WTC11 (cell line): ENCODE data around the gene MERTK. TPM values are rescaled to one million over a fixed set of nuclear protein-coding genes. Genes with fewer than 3 reads are reported as not detected.
A peak's percentile ranks its signal among the peaks of the same experiment; 100 is the strongest.
"Not testable (repeated sequence)": the region's sequence is repeated elsewhere in the genome, so short reads cannot be mapped to it uniquely, and the experiment has no call there.

Experiments used
- ATAC-seq: fragments of 200-7000 bp; cut with Tn5 transposase; 2 replicates; pipeline ENCODE4 v1.10.0; 2021; ENCODE audit warnings: mild to moderate bottlenecking, moderate library complexity
- CTCF ChIA-PET: fragments of 300-600 bp; sonication (Branson Sonifier 250); formaldehyde crosslinking; loops from one replicate; lab custom pipeline; 2021; ENCODE audit warnings: antibody characterized with exemption; lab: Charles Lee
- POLR2A ChIA-PET: fragments of 350-600 bp; sonication (Branson Sonifier 250); formaldehyde crosslinking; loops from one replicate; lab custom pipeline; 2021; ENCODE audit warnings: antibody characterized with exemption; lab: Charles Lee
- DNase-seq: peaks from one replicate; pipeline ENCODE4 v3.0.0; 2021; ENCODE audit warnings: low spot score
- H3K27ac Mint-ChIP-seq: 2 replicates; pipeline ENCODE4 v1.8.0; 2021; ENCODE audit warnings: mixed read lengths
- H3K27me3 Mint-ChIP-seq: 2 replicates; pipeline ENCODE4 v1.8.0; 2021; ENCODE audit warnings: low read depth, mild to moderate bottlenecking, moderate library complexity, mixed read lengths
- H3K36me3 Mint-ChIP-seq: 2 replicates; pipeline ENCODE4 v1.8.0; 2021; ENCODE audit warnings: mixed read lengths
- H3K4me1 Mint-ChIP-seq: 2 replicates; pipeline ENCODE4 v1.8.0; 2022; ENCODE audit warnings: mixed read lengths
- H3K4me3 Mint-ChIP-seq: 2 replicates; pipeline ENCODE4 v1.8.0; 2021; ENCODE audit warnings: mild to moderate bottlenecking, moderate library complexity, mixed read lengths
- H3K9me3 Mint-ChIP-seq: 2 replicates; pipeline ENCODE4 v1.8.0; 2021; ENCODE audit warnings: mixed read lengths
- AFF4 ChIP-seq: sonication (generic); formaldehyde crosslinking; IDR thresholded peaks from 2 replicates; pipeline ENCODE4 v1.8.1; 2023; ENCODE audit warnings: mild to moderate bottlenecking, missing genetic modification reagents, borderline replicate concordance
- ATF1 ChIP-seq: sonication (generic); formaldehyde crosslinking; IDR thresholded peaks from 2 replicates; pipeline ENCODE4 v1.8.1; 2023; ENCODE audit warnings: mild to moderate bottlenecking, moderate library complexity, missing genetic modification reagents
- CBFB ChIP-seq: sonication (generic); formaldehyde crosslinking; IDR thresholded peaks from 2 replicates; pipeline ENCODE4 v1.8.1; 2022; ENCODE audit warnings: mild to moderate bottlenecking, low read depth, missing genetic modification reagents
- GABPB1 ChIP-seq: sonication (generic); formaldehyde crosslinking; IDR thresholded peaks from 2 replicates; pipeline ENCODE4 v1.8.1; 2023; ENCODE audit warnings: mild to moderate bottlenecking, missing genetic modification reagents
- HMGA2 ChIP-seq: fragments of 250-450 bp; sonication (Bioruptor Pico); IDR thresholded peaks from 2 replicates; pipeline ENCODE4 v1.4.0; 2021; ENCODE audit warnings: mild to moderate bottlenecking, moderate library complexity
- HMGXB4 ChIP-seq: sonication (generic); formaldehyde crosslinking; IDR thresholded peaks from 2 replicates; pipeline ENCODE4 v1.8.1; 2023; ENCODE audit warnings: mild to moderate bottlenecking, moderate library complexity, missing genetic modification reagents
- IRF1 ChIP-seq: sonication (generic); formaldehyde crosslinking; IDR thresholded peaks from 2 replicates; pipeline ENCODE4 v1.8.0; 2023; ENCODE audit warnings: missing genetic modification reagents
- MAX ChIP-seq: sonication (generic); formaldehyde crosslinking; IDR thresholded peaks from 2 replicates; pipeline ENCODE4 v1.8.0; 2022; ENCODE audit warnings: mild to moderate bottlenecking, missing genetic modification reagents
- MLX ChIP-seq: sonication (generic); formaldehyde crosslinking; IDR thresholded peaks from 2 replicates; pipeline ENCODE4 v1.8.1; 2023; ENCODE audit warnings: mild to moderate bottlenecking, missing genetic modification reagents, moderate library complexity
- MYBL2 ChIP-seq: sonication (generic); formaldehyde crosslinking; IDR thresholded peaks from 2 replicates; pipeline ENCODE4 v1.8.1; 2023; ENCODE audit warnings: mild to moderate bottlenecking, moderate library complexity, missing genetic modification reagents
- NFYB ChIP-seq: sonication (generic); formaldehyde crosslinking; conservative IDR thresholded peaks from 2 replicates; pipeline ENCODE4 v1.8.0; 2022; ENCODE audit warnings: low read depth, missing genetic modification reagents
- RORB ChIP-seq: fragments of 250-450 bp; sonication (Bioruptor Pico); IDR thresholded peaks from 2 replicates; pipeline ENCODE4 v1.9.0; 2021; ENCODE audit warnings: mild to moderate bottlenecking
- TCF7 ChIP-seq: sonication (generic); formaldehyde crosslinking; IDR thresholded peaks from 2 replicates; pipeline ENCODE4 v1.8.0; 2022; ENCODE audit warnings: mild to moderate bottlenecking, low read depth, missing genetic modification reagents, moderate library complexity
- ZNF138 ChIP-seq: sonication (generic); formaldehyde crosslinking; conservative IDR thresholded peaks from 2 replicates; pipeline ENCODE4 v1.8.1; 2022; ENCODE audit warnings: mild to moderate bottlenecking, moderate library complexity, missing genetic modification reagents
- ZNF281 ChIP-seq: sonication (generic); formaldehyde crosslinking; IDR thresholded peaks from 2 replicates; pipeline ENCODE4 v1.8.0; 2023; ENCODE audit warnings: mild to moderate bottlenecking, missing genetic modification reagents
- ZNF532 ChIP-seq: fragments of 250-450 bp; sonication (Bioruptor Pico); IDR thresholded peaks from 2 replicates; pipeline ENCODE4 v1.9.0; 2021; ENCODE audit warnings: mild to moderate bottlenecking, borderline replicate concordance
- total RNA-seq: library from RNA; stranded (reverse); gene quantifications from 3 replicates; pipeline ENCODE4 v1.2.3, GENCODE V29; 2021

MERTK gene
- total RNA-seq, 1 experiment from 2014 or later, result 6.9 TPM

GRCh38 chr2:111911295-111911977, 13.0 kb downstream of the MERTK start:
- CTCF ChIA-PET, result interaction anchor here (0.6 to 1.9 kb wide), 3 partner anchors 8 to 37 kb away, joined by 3 to 7 read pairs (median 4); no protein-coding TSS in a partner anchor
- not testable (repeated sequence) for H3K27ac Mint-ChIP-seq, ATAC-seq, DNase-seq, H3K36me3 Mint-ChIP-seq, H3K4me3 Mint-ChIP-seq, H3K27me3 Mint-ChIP-seq, H3K9me3 Mint-ChIP-seq
- H3K4me1 Mint-ChIP-seq, result peaks cover 16% of the 10 kb centered on the region
- POLR2A ChIA-PET, result interaction anchor here (0.5 to 0.7 kb wide), 2 partner anchors 143 to 448 kb away, joined by 3 read pairs; no protein-coding TSS in a partner anchor

GRCh38 chr2:111912547-111912946, 14.1 kb downstream of the MERTK start:
- TF ChIP-seq GABPB1 (CRISPR knock-in tag) (peak; percentile 93), IRF1 (no peak), NFYB (no peak), TCF7 (CRISPR knock-in tag) (no peak), ATF1 (no peak)
- H3K27me3 Mint-ChIP-seq, result no peaks in the 10 kb centered on the region
- CTCF ChIA-PET, result no interaction called here
- peaks cover 10% of the 10 kb centered on the region for H3K4me1 Mint-ChIP-seq
- POLR2A ChIA-PET, result no interaction called here
- ATAC-seq (no peak), DNase-seq (no peak)
- no peak overlapping the region for H3K4me3 Mint-ChIP-seq
- no peaks in the 10 kb centered on the region for H3K9me3 Mint-ChIP-seq
- H3K27ac Mint-ChIP-seq, result no peak overlapping the region
- H3K36me3 Mint-ChIP-seq, result no peaks in the 10 kb centered on the region

GRCh38 chr2:111917106-111917505, 18.7 kb downstream of the MERTK start:
- ATAC-seq (no peak), DNase-seq (no peak)
- ChIA-PET POLR2A (no interaction called here), CTCF (no interaction called here)
- Mint-ChIP-seq H3K27me3 (no peaks in the 10 kb centered on the region), H3K9me3 (no peaks in the 10 kb centered on the region), H3K4me3 (no peak overlapping the region), H3K27ac (no peak overlapping the region), H3K4me1 (peaks cover 2% of the 10 kb centered on the region; the same call in 1 of the 2 replicates), H3K36me3 (no peaks in the 10 kb centered on the region)
- TF ChIP-seq ZNF281 (CRISPR knock-in tag) (no peak), HMGA2 (CRISPR knock-in tag) (no peak), HMGXB4 (CRISPR knock-in tag) (no peak), MLX (no peak), MYBL2 (no peak), AFF4 (CRISPR knock-in tag) (no peak), RORB (CRISPR knock-in tag) (no peak), CBFB (CRISPR knock-in tag) (no peak), ZNF532 (no peak), ZNF138 (CRISPR knock-in tag) (no peak), MAX (CRISPR knock-in tag) (no peak), NFYB (no peak)
